GM12891 (cell line): Measurements from ENCODE around the gene LLGL1.

Experiments
- PAX5 ChIP-seq: IDR thresholded peaks from 2 replicates; pipeline ENCODE4 v1.6.1; 2011; ENCODE audit warnings: low read length, moderate library complexity, mild to moderate bottlenecking; ENCODE audit not compliant: insufficient read depth, severe bottlenecking
- POLR2A ChIP-seq: IDR thresholded peaks from 2 replicates; pipeline ENCODE4 v1.6.1; 2011; ENCODE audit warnings: low read depth, low read length, control low read depth
- POLR2AphosphoS5 ChIP-seq: IDR thresholded peaks from 2 replicates; pipeline ENCODE4 v1.6.1; 2011; ENCODE audit warnings: low read depth, low read length, control low read depth
- TAF1 ChIP-seq: IDR thresholded peaks from 2 replicates; pipeline ENCODE4 v1.6.1; 2011; ENCODE audit warnings: low read depth, low read length, control low read depth

GRCh38 chr17:18194394-18194793 lies 31.0 kb upstream of the LLGL1 start:
- TF ChIP-seq TAF1 (no peak), POLR2A (no peak), PAX5 (no peak), POLR2AphosphoS5 (no peak)
